Limb (tissue), 2 donors: ENCODE data around the gene BRD7.
A peak's percentile ranks its signal among the peaks of the same experiment; 100 is the strongest.

Experiments
- DNase-seq, 2 donors: peaks; one replicate each; pipeline ENCODE4 v3.0.0-alpha.2; 2016; ENCODE audit errors: extremely low spot score in 2 of 2

The BRD7 gene

GRCh38 chr16:50389900-50390299 lies 21.1 kb upstream of the BRD7 start:
- no peak for DNase-seq

GRCh38 chr16:50388496-50388895 lies 19.7 kb upstream of the BRD7 start:
- DNase-seq, result peak in 1 of 2 donors; percentile 11

GRCh38 chr16:50386774-50387173 lies 18.0 kb upstream of the BRD7 start:
- peak in 1 of 2 donors; percentile 66 for DNase-seq

GRCh38 chr16:50386139-50386538 lies 17.4 kb upstream of the BRD7 start:
- DNase-seq, result no peak

GRCh38 chr16:50384500-50385135 lies 15.8 kb upstream of the BRD7 start:
- peak in 1 of 2 donors; percentile 28 for DNase-seq

- peak in 1 of 2 donors; percentile 20 for DNase-seq
Measured at GRCh38 chr16:50381679-50382440, 13.1 kb upstream of the BRD7 start.

- peak in 1 of 2 donors; percentile 3 for DNase-seq
Measured at GRCh38 chr16:50378417-50378816, 9.6 kb upstream of the BRD7 start.

GRCh38 chr16:50377001-50377400 lies 8.2 kb upstream of the BRD7 start:
- DNase-seq, result peak in 1 of 2 donors; percentile 2

GRCh38 chr16:50373780-50374179 lies 5.0 kb upstream of the BRD7 start:
- DNase-seq, result no peak

- no peak for DNase-seq
Measured at GRCh38 chr16:50373345-50373701, 4.5 kb upstream of the BRD7 start.

- DNase-seq, result no peak
Measured at GRCh38 chr16:50372611-50373344, 4.0 kb upstream of the BRD7 start.

GRCh38 chr16:50371936-50372595 lies 3.3 kb upstream of the BRD7 start:
- DNase-seq, result no peak

GRCh38 chr16:50371036-50371716 lies 2.4 kb upstream of the BRD7 start:
- DNase-seq, result no peak

- DNase-seq, result peak in 1 of 2 donors; percentile 50
Measured at GRCh38 chr16:50369133-50369804, 481 bp upstream of the BRD7 start.

GRCh38 chr16:50367777-50368409 lies 895 bp downstream of the BRD7 start:
- DNase-seq, result no peak

- DNase-seq, result no peak
Measured at GRCh38 chr16:50365791-50366575, 2.8 kb downstream of the BRD7 start.

- no peak for DNase-seq
Measured at GRCh38 chr16:50363656-50364055, 5.1 kb downstream of the BRD7 start.

- no peak for DNase-seq
Measured at GRCh38 chr16:50360779-50361178, 8.0 kb downstream of the BRD7 start.

GRCh38 chr16:50360033-50360778 lies 8.6 kb downstream of the BRD7 start:
- DNase-seq, result no peak
